ENCODE data around the gene FANCC.

DNA sequence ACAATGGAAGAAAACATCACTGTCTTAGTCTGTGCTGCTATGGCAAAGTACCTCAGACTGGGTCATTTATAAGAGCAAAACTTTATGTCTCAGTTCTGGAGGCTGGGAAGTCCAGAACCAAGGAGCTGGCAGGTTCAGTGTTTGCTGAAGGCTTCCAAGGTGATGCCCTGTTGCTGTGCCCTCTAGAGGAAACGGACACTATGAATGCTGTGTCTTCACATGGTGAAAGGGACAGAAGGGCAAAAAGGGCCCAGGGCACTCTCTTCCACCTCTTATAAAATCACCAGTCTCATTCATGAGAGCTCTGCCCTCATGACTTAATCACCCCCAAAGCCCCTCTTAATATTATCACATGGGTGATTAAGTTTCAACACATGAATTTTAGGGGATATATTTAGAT, 143.5 kb downstream of the FANCC start:
- TF ChIP-seq, protein P1, sequence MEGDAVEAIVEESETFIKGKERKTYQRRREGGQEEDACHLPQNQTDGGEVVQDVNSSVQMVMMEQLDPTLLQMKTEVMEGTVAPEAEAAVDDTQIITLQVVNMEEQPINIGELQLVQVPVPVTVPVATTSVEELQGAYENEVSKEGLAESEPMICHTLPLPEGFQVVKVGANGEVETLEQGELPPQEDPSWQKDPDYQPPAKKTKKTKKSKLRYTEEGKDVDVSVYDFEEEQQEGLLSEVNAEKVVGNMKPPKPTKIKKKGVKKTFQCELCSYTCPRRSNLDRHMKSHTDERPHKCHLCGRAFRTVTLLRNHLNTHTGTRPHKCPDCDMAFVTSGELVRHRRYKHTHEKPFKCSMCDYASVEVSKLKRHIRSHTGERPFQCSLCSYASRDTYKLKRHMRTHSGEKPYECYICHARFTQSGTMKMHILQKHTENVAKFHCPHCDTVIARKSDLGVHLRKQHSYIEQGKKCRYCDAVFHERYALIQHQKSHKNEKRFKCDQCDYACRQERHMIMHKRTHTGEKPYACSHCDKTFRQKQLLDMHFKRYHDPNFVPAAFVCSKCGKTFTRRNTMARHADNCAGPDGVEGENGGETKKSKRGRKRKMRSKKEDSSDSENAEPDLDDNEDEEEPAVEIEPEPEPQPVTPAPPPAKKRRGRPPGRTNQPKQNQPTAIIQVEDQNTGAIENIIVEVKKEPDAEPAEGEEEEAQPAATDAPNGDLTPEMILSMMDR (IDR thresholded peaks at IDR 0.05), result no peak
- no peak for TF ChIP-seq POLR2A (IDR thresholded peaks at IDR 0.05)
